SKM-1 (cell line): ENCODE measurements around the gene INPP4A.

ENCODE experiments used
- DNase-seq: peaks from one replicate; lab custom pipeline; 2025; ENCODE audit not compliant: unreplicated experiment; lab: John Stamatoyannopoulos, UW

Gene INPP4A

DNA sequence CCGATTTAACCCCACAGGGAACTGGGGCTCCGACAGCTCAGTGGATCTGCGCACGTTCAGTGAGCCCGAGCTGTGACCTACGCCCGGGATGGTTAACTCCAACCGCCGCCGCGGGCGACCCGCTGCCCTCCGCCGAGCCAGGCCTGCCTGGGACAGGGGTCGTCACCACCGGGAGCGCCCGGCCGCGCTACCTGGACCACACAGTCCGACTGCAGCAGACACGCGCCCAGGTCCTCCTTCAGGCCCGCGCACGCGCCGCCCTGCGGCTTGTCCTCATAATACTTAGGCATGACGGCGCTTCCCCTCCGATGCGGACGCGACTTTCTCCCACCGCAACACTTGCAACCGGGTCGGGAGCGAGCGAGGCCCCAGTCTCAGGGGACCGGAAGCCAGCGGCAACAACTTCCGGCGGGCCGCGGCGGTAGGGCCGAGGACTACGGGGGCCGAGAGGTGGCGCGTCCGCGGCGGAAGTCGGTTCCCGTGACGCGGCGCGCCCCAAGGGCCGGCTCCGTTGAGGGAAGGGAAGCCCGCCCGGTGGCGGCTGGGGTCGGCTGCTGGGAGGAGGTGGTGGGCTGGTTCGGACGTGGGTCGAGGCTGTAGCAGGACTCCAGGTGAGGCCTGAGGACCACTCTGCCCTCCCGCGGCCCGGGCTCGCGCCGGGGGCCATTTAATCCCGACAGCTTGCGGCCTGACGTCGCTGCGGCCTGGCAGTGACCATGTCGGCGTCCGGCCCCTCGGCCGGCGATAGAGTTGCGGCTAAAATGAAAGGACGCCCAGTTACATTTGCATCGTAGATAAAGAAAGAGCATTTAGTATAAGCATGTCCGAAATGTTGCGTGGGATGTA, 163.7 kb downstream of the INPP4A start, which contains the start of the genes COA5 and UNC50:
Gene COA5, minus strand, starts transcription at position 397 of the 846 bp plus-strand sequence. Its CDS starts 107 bp downstream, at position 290.
Gene UNC50, plus strand, starts transcription at position 474 of the 846 bp plus-strand sequence. CDS start 1,171 bp downstream, outside the sequence.
- peak; percentile 73 for DNase-seq

DNA sequence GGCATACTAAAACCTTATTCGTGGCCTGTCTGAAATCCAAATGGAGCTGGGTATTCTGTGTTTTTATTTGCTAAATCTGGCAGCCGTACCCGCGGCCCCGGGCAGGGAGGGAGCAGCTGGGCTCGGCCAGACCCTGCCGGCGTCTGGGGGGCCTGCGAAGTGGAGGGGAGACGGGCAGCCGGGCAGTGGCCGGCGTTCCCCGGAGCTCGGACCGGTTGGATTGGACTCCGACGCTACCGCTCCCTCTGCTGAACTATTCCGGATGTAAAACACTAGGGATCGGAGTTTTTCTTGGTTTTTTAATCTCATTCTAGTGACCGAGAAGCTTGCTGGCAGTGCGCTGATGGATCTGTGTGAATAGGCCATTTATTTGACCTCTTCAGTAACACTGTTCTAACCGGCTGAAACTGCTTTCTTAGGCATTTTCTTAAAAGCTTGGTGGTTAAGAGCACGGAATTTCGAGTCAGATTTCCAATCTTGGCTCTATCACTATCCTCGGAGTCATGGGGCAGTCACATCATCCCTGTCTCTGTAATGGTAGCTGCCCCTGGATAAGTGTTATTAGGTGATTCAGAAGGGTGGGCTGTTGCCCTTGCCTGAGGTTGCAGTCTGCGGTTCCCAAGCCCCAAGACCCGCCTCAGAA, 164.4 kb downstream of the INPP4A start:
- no peak for DNase-seq

DNA sequence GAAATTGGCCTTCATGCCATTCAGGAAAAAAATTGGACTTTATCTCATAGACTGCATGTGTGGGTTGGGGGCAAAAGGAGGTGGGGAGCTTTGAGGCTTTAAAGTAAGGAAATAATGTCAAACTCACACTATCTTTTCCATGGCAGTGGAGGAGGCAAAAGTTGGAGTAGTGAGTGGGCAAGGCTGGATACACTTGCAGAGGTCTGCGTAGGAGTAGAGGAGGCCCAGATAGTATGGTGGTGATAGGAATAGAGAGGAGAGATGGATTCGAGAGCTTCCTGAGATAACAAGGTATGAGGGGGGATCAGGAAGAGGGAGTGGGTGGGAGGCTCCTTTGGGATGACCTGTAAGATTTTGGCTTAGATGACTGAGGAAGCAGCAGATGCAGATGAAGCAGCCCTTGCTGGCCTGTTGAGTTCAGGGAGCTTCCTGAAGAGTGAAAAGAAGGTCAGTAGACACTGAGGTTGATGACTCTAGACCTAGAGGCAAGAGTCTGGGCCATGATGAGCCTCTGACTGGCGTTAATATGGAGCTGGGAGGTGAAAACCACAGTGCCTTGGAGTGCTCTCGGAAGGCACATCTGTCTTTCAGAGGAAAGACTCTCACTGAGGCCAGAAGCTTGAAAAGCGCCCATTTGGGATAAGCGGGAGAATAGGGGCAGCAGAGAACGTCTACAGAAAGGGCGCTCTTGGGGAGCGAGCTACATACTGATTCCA, 169.5 kb downstream of the INPP4A start:
- DNase-seq: no peak

DNA sequence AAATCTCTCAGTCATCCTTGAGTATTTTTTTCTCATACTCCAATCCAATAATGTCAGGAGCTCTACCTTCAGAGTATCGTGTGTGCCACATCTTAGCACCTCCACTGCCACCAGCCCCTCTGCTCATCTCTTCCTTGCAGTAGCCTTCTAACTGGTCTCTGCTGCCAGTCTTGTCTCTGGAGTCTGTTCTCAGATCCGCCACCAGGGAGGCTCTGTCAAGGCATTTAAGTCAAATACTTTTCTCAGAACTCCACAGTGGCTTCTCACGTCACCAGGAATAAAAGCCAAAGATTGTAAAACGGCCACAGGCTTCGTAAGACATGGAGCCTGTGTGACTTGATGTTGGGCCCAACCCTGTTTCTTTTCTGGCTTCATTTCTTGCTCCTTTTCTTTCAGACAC, 170.8 kb downstream of the INPP4A start:
- no peak for DNase-seq

DNA sequence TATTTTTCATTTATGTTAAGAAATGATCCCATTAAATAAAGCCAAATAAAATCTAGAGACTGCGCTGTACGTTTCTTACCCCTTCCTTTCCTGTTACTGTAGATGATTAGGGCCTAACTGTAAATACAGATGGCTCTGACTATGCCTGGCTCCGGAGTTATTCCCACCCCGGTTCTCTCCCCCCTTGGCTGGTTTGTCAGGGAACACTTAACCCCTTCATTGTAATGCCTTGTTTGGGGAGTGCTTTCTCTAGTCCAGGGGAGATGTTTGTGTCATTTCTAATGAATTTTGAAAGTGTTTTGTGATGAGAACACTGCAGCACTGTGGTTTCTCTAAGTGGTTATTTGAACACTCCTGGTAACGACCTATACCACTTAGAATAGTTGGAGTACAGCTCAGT, 172.5 kb downstream of the INPP4A start:
- no peak for DNase-seq

DNA sequence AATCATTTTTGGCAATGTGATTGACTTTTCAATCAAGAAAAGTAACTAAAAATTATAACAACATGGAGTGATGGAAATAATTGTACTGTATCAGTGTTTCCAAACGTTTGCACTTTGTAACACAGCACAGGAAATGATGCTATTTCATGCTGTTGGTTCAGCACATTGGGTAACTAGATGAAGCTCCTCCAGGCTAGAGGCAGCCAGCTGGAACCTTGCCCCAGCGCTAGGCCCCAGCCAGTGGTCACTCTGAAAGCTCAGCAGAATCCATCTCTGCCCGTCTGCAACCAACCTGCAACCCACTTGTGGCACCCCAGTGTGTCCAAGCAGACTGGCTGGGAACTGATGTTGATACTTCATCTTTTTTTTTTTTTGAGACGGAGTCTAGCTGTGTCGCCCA, 179.0 kb downstream of the INPP4A start:
- DNase-seq: no peak

DNA sequence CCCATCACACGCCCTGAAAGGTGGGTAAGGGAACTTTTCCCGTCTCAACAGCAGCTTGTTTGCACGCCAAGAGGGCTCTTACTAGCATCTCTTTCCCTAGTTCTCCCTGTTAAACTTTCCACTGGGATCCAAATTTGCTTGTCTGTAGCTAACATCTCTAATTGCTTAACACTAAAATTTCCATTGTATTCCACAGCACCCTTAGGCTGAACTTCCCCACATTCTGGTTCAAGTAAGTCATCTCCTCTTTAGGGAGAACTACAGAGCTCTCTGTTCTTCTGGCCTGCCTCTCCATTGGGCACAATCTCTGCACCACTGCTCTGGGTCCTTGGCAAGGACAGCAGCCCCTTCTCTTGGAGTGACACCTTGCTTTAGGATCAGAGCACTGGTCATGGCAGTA, 187.7 kb downstream of the INPP4A start:
- no peak for DNase-seq

DNA sequence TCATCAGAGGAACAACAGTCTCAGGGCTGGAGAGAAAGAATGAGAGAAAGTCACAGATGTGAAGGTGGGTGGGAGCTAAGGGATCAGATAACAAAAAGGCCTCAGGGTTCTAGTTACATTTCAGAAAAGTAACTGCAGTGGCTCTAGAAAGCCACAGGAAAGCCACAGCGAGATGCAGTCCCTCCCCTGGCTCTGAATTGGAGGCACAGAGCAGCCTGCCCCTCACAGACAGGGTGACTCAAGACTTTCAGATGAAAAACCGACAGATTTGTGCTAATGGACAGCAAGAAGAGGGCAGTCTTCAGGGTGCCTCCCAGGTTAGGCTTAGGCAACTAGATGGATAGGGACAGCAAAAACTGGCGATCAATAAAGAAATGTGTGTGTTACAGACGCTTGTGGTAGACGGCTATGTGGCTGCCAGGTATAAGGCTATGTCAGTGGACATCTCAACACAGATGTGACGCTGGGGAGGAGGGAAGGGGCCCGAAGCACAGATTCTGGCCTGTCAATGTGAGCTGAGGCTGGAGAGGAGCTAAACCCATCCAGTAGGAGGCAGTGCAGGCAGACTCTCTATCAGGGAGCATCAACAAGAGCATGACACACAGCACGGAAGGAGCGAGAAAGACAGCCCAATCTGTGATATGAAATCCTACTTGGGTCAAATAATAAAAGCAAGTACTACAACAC, 189.9 kb downstream of the INPP4A start:
- DNase-seq: no peak

DNA sequence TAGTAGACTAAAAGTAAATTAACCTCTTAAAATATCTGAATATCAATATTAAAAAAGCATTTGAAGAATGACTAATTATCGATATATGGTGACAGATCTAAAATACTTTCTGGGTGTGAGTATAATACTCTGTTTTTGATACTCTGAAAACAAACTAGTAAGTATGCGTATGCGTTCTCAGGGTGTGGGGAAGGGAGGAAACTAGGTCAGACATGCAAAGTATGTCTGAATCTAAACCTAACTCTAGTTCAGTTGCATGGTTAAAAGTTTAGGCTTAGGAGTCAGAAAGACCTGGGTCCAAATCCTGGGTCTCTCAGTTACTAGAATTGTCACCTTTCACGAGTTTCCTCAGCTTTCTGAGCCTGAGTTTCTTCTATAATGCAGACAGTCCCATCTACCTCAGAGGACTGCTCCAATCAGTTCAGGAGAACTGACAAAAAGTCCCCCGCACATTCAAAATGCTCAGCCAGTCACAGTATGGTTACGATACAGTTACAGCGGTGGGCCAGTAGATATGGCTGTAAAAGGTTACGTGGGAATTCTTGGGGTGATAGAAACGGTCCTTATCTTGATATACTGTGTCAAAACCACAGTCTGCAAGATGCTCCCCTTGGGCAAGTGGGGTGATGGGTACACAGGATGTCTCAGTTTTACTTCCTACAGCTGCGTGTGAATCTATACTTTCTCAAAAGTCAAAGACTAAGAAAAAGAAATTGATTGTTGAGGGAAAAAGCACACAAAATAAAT, 192.9 kb downstream of the INPP4A start:
- DNase-seq: no peak

DNA sequence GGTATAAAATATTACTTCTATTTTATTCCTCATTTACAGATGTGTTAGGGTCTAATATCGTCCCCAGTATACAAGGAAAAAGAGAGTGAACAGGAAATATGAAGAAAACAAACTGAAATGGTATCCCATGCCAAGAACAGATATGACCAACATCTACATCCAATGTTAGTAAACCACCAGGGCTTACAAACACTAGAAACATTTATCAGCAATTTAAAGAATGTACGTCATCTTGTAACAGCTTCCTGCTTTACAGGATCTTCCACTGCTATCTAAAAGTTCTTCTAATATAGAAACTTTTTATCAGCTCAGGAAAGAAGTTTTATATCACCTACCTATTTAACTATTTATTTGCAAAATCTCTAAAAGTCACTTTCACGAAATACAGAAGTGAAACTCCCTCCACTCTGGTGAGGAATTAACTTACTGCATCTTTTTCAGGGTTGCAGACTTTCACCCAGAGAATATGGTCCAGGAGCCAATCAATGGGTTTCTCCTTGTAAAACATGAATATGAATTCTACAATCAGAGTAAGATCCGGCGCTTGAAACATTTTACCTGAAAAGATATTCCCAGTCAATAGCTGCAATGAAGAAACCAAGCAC, 198.9 kb downstream of the INPP4A start:
- no peak for DNase-seq
